ENCODE results near the gene SLC35G3. TPM values are rescaled to one million over a fixed set of nuclear protein-coding genes. Genes with fewer than 3 reads are reported as not detected.

The SLC35G3 gene
- total and polyA plus RNA-seq, 2 of the 13 experiments (the other 11 are each of a cell fraction or from before 2014, with no cell fraction given), result not detected

GRCh38 chr17:35240861-35241260 lies 46.7 kb upstream of the SLC35G3 start:
- Histone ChIP-seq H3K36me3 (replicated peaks in 1 of 2; ENCODE audit: control insufficient read depth in 1 of 2, insufficient read depth in 2 of 2, low read length in 2 of 2) (no peaks in the 10 kb centered on the region), H3K9me3 (ENCODE audit: low read length) (no peaks in the 10 kb centered on the region), H3K4me3 (replicated peaks in 1 of 3; ENCODE audit: insufficient read depth in 1 of 3, low read depth in 2 of 3, low read length in 3 of 3) (no peak overlapping the region), H3K4me1 (ENCODE audit: insufficient read depth, low read length) (peaks cover 9% of the 10 kb centered on the region), H2AFZ (ENCODE audit: low read length) (no peak overlapping the region), H3K9ac (ENCODE audit: insufficient read depth, low read depth, low read length) (no peak overlapping the region), H3K27ac (ENCODE audit: extremely low read length, insufficient read depth, low read length) (no peak overlapping the region), H3K4me2 (ENCODE audit: low read depth, low read length) (no peak overlapping the region), H3K79me2 (ENCODE audit: insufficient read depth, low read length) (no peaks in the 10 kb centered on the region), H4K20me1 (ENCODE audit: insufficient read depth, low read length) (no peaks in the 10 kb centered on the region), H3K27me3 (ENCODE audit: control insufficient read depth in 1 of 2, insufficient read depth in 2 of 2, low read length in 2 of 2) (peaks cover 0 to 12% of the 10 kb centered on the region in 2 experiments; a peak in 2 of 5 replicates)
- CTCF ChIA-PET (ENCODE audit: low intra/inter-chr PET ratio, low total read pairs), result no interaction called here
- WGBS (ENCODE audit: low lambda C conversion rate), result 45% methylated on average over 6 of the region's 8 CpGs
- ATAC-seq (no peak), DNase-seq (ENCODE audit: low spot score) (no peak), FAIRE-seq (no peak)
- no peak for TF ChIP-seq NR2F2 (IDR thresholded peaks at IDR 0.05; ENCODE audit: borderline replicate concordance, low read depth)
- no peak for TF ChIP-seq MATR3 (CRISPR knock-in tag; IDR thresholded peaks at IDR 0.05)
- POLR2A ChIA-PET, result no interaction called here
- no TSS peak for BruUV-seq (replicated peaks)
- intact Hi-C loops (cut with micrococcal nuclease; ENCODE audit: unreplicated experiment), result no loop called here
- in situ Hi-C loops (cut with HindIII; ENCODE audit: extremely low pct_ligation_motif_present, low pct_unique_long_range_greater_than_20kb), result no loop called here

GRCh38 chr17:35239823-35240222 lies 45.6 kb upstream of the SLC35G3 start:
- Histone ChIP-seq H2AFZ (ENCODE audit: low read length) (no peak overlapping the region), H3K79me2 (ENCODE audit: insufficient read depth, low read length) (no peaks in the 10 kb centered on the region), H3K27ac (ENCODE audit: extremely low read length, insufficient read depth, low read length) (no peak overlapping the region), H3K9ac (ENCODE audit: insufficient read depth, low read depth, low read length) (no peak overlapping the region), H4K20me1 (ENCODE audit: insufficient read depth, low read length) (no peaks in the 10 kb centered on the region), H3K27me3 (ENCODE audit: control insufficient read depth in 1 of 2, insufficient read depth in 2 of 2, low read length in 2 of 2) (peaks cover 0 to 12% of the 10 kb centered on the region in 2 experiments; a peak in 2 of 5 replicates), H3K4me2 (ENCODE audit: low read depth, low read length) (no peak overlapping the region), H3K36me3 (replicated peaks in 1 of 2; ENCODE audit: control insufficient read depth in 1 of 2, insufficient read depth in 2 of 2, low read length in 2 of 2) (no peaks in the 10 kb centered on the region), H3K4me1 (ENCODE audit: insufficient read depth, low read length) (peaks cover 9% of the 10 kb centered on the region), H3K9me3 (ENCODE audit: low read length) (no peaks in the 10 kb centered on the region), H3K4me3 (replicated peaks in 1 of 3; ENCODE audit: insufficient read depth in 1 of 3, low read depth in 2 of 3, low read length in 3 of 3) (no peak overlapping the region)
- intact Hi-C loops (cut with micrococcal nuclease; ENCODE audit: unreplicated experiment), result no loop called here
- ATAC-seq (no peak), FAIRE-seq (no peak), DNase-seq (ENCODE audit: low spot score) (no peak)
- in situ Hi-C loops (cut with HindIII; ENCODE audit: extremely low pct_ligation_motif_present, low pct_unique_long_range_greater_than_20kb), result no loop called here
- WGBS (ENCODE audit: low lambda C conversion rate), result 8% methylated on average over 4 of the region's 4 CpGs
- POLR2A ChIA-PET, result no interaction called here
- CTCF ChIA-PET (ENCODE audit: low intra/inter-chr PET ratio, low total read pairs), result no interaction called here
- BruUV-seq (replicated peaks), result no TSS peak
- TF ChIP-seq TARDBP (CRISPR knock-in tag; IDR thresholded peaks at IDR 0.05), result no peak
- no peak for TF ChIP-seq ZNF282 (IDR thresholded peaks at IDR 0.05; ENCODE audit: partially characterized antibody)
- no peak for TF ChIP-seq ZNF329 (CRISPR knock-in tag; IDR thresholded peaks at IDR 0.05; ENCODE audit: low read depth)
- no peak for TF ChIP-seq CBX2 (IDR thresholded peaks at IDR 0.05; ENCODE audit: low read depth, low read length)
- no peak for TF ChIP-seq CBX2 (CRISPR knock-in tag; IDR thresholded peaks at IDR 0.05; ENCODE audit: low read depth)
- TF ChIP-seq FOXC1 (CRISPR knock-in tag; IDR thresholded peaks at IDR 0.05; ENCODE audit: borderline replicate concordance), result no peak
- TF ChIP-seq FLYWCH1 (CRISPR knock-in tag; IDR thresholded peaks at IDR 0.05), result no peak
- TF ChIP-seq HNF4G (IDR thresholded peaks at IDR 0.05; ENCODE audit: borderline replicate concordance, low read depth, low read length), result no peak
- TF ChIP-seq HNF4G (CRISPR knock-in tag; IDR thresholded peaks at IDR 0.05; ENCODE audit: borderline replicate concordance, low read depth), result no peak
- no peak for TF ChIP-seq KDM5A (IDR thresholded peaks at IDR 0.05; ENCODE audit: borderline replicate concordance, low read length)
- no peak for TF ChIP-seq ASH2L (IDR thresholded peaks at IDR 0.05; ENCODE audit: insufficient read length, low read depth, low read length)
- no peak for TF ChIP-seq PATZ1 (CRISPR knock-in tag; IDR thresholded peaks at IDR 0.05)
- TF ChIP-seq ZNF660 (CRISPR knock-in tag; IDR thresholded peaks at IDR 0.05; ENCODE audit: borderline replicate concordance, low read depth), result no peak
- no peak for TF ChIP-seq TCF7 (IDR thresholded peaks at IDR 0.05; ENCODE audit: low read depth)
- no peak for TF ChIP-seq ZSCAN9 (CRISPR knock-in tag; IDR thresholded peaks at IDR 0.05; ENCODE audit: borderline replicate concordance)
- TF ChIP-seq GTF2F1 (IDR thresholded peaks at IDR 0.05; ENCODE audit: low read length), result no peak
- no peak for TF ChIP-seq SAP130 (CRISPR knock-in tag; IDR thresholded peaks at IDR 0.05; ENCODE audit: low read depth)
- TF ChIP-seq CHD2 (IDR thresholded peaks at IDR 0.05; ENCODE audit: low read depth, low read length), result no peak
- no peak for TF ChIP-seq GTF3A (CRISPR knock-in tag; conservative IDR thresholded peaks at IDR 0.05)
- no peak for TF ChIP-seq KLF9 (CRISPR knock-in tag; IDR thresholded peaks at IDR 0.05; ENCODE audit: low read depth)
